Activated T-helper 17 cell treated with anti-CD3 and anti-CD28 coated beads, Interleukin-2, amount 50 U/mL, for 72 hours (primary cell): ENCODE results near the gene ARHGAP5. TPM values are rescaled to one million over a fixed set of nuclear protein-coding genes. Genes with fewer than 3 reads are reported as not detected.

Source experiments
- ATAC-seq: fragments of 150-1000 bp; cut with Tn5 transposase; replicated peaks from 2 replicates; pipeline ENCODE4 v1.10.0; 2021; ENCODE audit warnings: mild to moderate bottlenecking, moderate library complexity
- H3K27ac Mint-ChIP-seq: one replicate; pipeline ENCODE4 v1.8.0; 2022; ENCODE audit warnings: mixed read lengths
- H3K27me3 Mint-ChIP-seq: one replicate; pipeline ENCODE4 v1.8.0; 2022; ENCODE audit warnings: mixed read lengths
- H3K36me3 Mint-ChIP-seq: one replicate; pipeline ENCODE4 v1.8.0; 2022; ENCODE audit warnings: low read depth, mild to moderate bottlenecking, mixed read lengths
- H3K4me1 Mint-ChIP-seq: one replicate; pipeline ENCODE4 v1.8.0; 2022; ENCODE audit warnings: mixed read lengths
- H3K4me3 Mint-ChIP-seq: one replicate; pipeline ENCODE4 v1.8.0; 2022; ENCODE audit warnings: mild to moderate bottlenecking, mixed read lengths
- H3K9me3 Mint-ChIP-seq: one replicate; pipeline ENCODE4 v1.8.0; 2022; ENCODE audit warnings: mixed read lengths
- total RNA-seq, 2 donors: library from RNA; stranded (reverse); gene quantifications; one replicate each; pipeline ENCODE4 v1.2.3, GENCODE V29; 2022

The ARHGAP5 gene
- total RNA-seq, 2 donors from 2014 or later = 27.5 to 55.7 TPM

DNA sequence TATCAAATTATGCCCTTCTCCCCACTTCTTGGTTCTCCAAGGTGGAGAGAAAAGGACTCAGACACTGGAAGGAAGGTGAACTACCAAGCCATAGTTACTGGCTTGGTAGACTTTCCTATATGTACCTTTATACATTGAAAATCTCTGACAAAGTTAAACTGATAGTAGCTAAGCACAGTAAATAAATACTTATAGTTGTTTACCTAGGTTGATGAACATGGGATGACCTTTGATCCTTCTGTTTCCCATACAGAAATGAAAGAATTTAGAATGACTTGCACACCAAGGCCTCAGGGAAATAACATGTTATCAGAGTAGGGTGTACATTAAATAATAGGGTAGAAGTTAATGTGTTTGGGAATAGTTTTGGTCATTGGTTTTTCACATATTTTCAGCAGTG lies 6.7 kb downstream of the ARHGAP5 start:
- Mint-ChIP-seq H3K36me3 (peaks cover 4% of the 10 kb centered on the region), H3K27me3 (no peaks in the 10 kb centered on the region)

DNA sequence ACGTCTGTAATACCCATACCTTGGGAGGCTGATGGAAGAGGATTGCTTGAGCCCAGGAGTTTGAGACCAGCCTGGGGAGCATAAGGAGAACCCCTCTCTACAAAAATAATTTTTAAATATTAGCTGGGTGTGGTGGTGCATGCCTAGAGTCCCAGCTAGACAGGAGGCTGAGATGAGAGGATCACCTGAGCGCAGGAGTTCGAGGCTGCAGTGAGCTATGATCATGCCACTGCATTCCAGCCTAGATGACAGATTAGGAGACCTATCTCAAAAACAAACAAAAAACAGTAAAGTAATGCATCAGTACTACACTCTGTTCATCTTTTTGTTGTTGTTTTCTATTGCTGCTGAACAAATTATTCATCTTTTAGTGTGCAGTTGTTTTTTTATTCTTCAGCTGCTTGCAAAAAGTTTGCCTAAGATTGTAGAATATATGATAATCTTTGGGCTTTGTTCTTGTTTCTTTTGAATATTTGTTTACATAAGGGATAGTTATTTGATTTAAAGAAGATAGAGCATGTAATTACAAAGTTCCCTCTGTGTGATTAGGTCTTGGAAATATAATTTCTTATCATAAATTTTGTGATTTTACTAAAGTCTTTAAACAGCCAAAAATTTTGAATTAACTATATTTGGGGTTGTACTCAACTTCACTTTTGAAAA lies 8.2 kb downstream of the ARHGAP5 start:
- no peak for ATAC-seq
- Mint-ChIP-seq H3K27me3 (no peaks in the 10 kb centered on the region), H3K36me3 (peaks cover 7% of the 10 kb centered on the region), H3K4me3 (no peak overlapping the region), H3K4me1 (peaks cover 38% of the 10 kb centered on the region), H3K9me3 (no peaks in the 10 kb centered on the region), H3K27ac (no peak overlapping the region)

More for the DNA sequence above, 6.7 kb downstream of the ARHGAP5 start:
- Mint-ChIP-seq H3K4me3 (no peak overlapping the region), H3K4me1 (peaks cover 46% of the 10 kb centered on the region), H3K27ac (no peak overlapping the region), H3K9me3 (no peaks in the 10 kb centered on the region)
- ATAC-seq = no peak

DNA sequence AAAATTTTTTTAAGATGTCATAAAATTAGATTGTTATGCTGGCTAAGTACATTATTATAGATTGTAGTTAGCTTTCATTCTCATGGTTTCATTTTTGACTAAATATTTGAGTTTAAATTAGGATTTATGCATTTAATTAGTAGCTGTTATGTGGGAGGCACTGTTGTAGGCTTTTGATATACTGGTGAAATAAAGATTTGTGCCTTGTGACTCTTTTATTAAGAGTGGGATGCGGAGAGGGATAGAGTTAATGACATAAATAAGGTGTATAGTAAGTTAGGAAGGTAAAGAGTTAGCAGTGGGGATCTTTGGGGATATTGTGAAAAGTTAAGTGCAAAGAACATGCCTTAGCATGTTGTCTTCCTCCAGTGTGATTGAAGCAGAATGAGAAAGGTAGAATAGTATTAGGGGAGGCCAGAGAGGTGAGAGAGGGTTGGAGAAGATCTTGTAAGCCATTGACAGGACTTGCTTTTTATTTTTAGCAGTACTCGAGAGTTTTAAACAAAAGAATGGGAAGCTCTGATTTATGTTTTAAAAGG lies 8.8 kb downstream of the ARHGAP5 start:
- Mint-ChIP-seq H3K36me3 (peaks cover 13% of the 10 kb centered on the region), H3K4me1 (peaks cover 32% of the 10 kb centered on the region), H3K9me3 (no peaks in the 10 kb centered on the region), H3K4me3 (no peak overlapping the region), H3K27ac (no peak overlapping the region), H3K27me3 (no peaks in the 10 kb centered on the region)
- ATAC-seq = no peak

DNA sequence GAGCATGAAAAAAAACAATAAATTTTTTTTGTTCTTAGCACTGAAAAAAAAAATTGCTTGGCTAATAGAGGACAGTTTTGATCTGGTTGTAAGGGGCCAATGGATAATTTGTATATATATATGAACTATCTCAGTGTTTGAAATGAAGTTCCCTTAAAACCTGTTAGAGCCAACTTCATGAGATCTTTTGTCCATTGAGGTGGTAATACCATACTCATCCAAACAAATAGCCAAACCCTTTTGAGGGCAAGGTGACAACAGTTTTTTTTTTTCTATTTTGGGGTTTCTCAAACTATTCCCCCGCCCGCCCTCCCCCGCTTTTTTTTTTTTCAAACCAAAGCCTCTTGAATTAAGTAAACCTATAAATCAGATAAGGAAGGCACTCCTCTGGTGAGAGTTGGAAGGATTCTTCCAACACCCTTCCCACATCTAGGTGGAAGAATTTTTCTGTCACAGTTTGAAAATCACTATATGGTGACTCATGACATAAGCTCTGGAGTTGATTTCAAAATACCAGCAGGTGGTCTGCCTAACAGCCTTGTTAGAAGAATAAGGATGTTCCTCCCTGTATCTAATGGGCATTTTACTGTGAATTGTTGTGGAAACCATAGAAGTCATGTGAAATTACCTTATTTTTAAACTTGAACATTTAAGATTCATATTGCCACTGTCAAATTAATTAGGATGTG lies 10.2 kb downstream of the ARHGAP5 start:
- ATAC-seq = no peak
- Mint-ChIP-seq H3K4me3 (no peak overlapping the region), H3K27me3 (no peaks in the 10 kb centered on the region), H3K27ac (no peak overlapping the region), H3K4me1 (peaks cover 28% of the 10 kb centered on the region), H3K36me3 (peaks cover 27% of the 10 kb centered on the region), H3K9me3 (no peaks in the 10 kb centered on the region)

DNA sequence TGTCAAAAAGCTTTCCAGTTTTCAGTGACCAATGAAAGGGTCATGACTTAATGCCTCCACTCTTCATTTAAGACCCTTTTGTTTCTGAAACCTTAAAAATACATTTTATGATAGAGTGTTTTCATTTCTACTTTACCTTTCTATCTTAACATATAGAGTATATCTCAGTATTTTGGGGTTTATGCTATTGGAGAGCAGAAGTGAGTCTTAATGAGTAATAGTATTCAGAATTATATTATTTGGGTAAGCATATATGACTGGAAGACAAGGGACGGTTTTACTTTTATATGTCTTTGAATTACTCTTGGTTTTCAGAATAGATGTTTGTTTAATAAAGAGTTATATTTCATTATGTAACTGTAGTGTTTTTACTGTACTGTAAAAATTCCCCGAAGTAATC lies 10.8 kb downstream of the ARHGAP5 start:
- Mint-ChIP-seq H3K36me3 (peaks cover 33% of the 10 kb centered on the region), H3K9me3 (no peaks in the 10 kb centered on the region), H3K27ac (no peak overlapping the region), H3K4me3 (no peak overlapping the region), H3K27me3 (no peaks in the 10 kb centered on the region), H3K4me1 (peaks cover 25% of the 10 kb centered on the region)
- ATAC-seq = peak; percentile 39

DNA sequence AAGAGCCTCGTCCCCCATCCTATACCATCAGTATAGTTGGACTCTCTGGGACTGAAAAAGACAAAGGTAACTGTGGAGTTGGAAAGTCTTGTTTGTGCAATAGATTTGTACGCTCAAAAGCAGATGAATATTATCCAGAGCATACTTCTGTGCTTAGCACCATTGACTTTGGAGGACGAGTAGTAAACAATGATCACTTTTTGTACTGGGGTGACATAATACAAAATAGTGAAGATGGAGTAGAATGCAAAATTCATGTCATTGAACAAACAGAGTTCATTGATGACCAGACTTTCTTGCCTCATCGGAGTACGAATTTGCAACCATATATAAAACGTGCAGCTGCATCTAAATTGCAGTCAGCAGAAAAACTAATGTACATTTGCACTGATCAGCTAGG lies 13.6 kb downstream of the ARHGAP5 start:
- H3K36me3 Mint-ChIP-seq = peaks cover 51% of the 10 kb centered on the region
- peaks cover 17% of the 10 kb centered on the region for H3K4me1 Mint-ChIP-seq
- no peaks in the 10 kb centered on the region for H3K27me3 Mint-ChIP-seq
- no peaks in the 10 kb centered on the region for H3K9me3 Mint-ChIP-seq
- no peak overlapping the region for H3K27ac Mint-ChIP-seq
- no peak overlapping the region for H3K4me3 Mint-ChIP-seq
- no peak for ATAC-seq

DNA sequence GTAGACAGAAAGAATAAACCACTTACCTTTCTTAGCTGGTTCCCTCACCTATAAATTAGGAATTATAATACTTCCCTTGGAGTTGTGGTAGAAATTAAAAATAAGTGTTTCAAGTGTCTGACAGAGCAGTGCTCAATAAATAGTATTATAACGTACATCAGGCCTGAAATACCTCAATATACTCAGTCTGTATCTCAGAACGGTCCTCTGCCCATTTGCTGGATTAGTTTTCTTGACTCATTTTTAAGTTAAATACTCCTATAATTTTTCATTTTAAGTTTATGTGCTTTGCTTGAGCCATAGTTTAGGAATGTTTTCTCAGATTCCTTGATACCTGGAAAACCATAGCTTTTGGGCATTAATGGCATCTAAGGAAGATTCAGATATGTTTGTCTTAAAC lies 22.4 kb downstream of the ARHGAP5 start:
- ATAC-seq = no peak
- Mint-ChIP-seq H3K9me3 (no peaks in the 10 kb centered on the region), H3K4me3 (no peak overlapping the region), H3K36me3 (peaks cover 16% of the 10 kb centered on the region), H3K27me3 (no peaks in the 10 kb centered on the region), H3K4me1 (peaks cover 34% of the 10 kb centered on the region), H3K27ac (no peak overlapping the region)

DNA sequence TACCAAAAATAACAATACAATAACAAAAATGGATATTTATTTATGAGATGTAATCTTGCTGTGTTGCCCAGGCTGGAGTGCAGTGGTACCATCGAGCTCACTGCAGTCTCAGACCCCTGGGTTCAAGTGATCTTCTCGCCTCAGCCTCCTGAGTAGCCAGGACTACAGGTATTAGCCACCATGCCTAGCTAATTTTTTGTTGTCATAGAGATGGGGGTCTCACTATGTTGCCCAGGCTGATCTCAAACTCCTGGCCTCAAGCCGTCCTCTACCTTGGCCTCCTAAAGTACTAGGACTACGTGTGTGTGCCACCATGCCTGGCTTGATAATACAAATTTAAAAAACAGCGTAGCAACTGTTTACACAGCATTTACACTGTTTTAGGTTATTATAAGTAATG lies 23.1 kb downstream of the ARHGAP5 start:
- Mint-ChIP-seq H3K9me3 (no peaks in the 10 kb centered on the region), H3K27ac (no peak overlapping the region), H3K36me3 (peaks cover 13% of the 10 kb centered on the region), H3K4me3 (no peak overlapping the region), H3K4me1 (peaks cover 34% of the 10 kb centered on the region), H3K27me3 (no peaks in the 10 kb centered on the region)
- no peak for ATAC-seq

DNA sequence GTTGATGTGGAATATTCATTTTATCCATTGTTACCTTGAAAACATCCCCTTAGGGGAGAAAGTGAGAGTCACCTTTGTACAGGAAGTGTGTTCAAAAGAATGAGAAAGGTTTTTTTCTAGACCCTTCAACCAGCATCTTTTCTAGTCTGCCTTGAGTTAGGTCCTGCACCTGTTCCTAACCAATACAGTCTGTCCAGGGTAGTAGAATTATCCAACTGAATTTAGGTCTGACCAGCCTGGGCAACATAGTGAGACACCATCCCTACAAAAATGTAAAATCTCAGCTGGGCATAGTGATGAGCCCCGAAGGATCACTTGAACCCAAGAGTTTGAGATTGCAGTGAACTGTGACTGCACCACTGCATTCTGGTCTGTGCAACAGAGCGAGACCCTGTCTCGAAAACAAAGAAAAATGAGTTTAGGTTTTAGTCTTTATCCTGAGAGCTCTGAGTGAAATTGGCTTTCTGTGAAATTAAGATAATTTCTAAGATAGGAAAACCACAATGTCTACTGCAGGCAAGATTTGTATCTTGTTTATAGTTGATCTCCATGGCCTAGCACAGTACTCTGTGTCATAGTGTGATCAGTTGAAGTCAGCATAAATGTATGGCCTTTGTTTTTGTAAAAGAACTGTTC lies 25.2 kb downstream of the ARHGAP5 start:
- Mint-ChIP-seq H3K36me3 (peaks cover 13% of the 10 kb centered on the region), H3K4me3 (peak overlapping the region; percentile 59), H3K9me3 (no peaks in the 10 kb centered on the region), H3K27ac (peak overlapping the region; percentile 84), H3K27me3 (no peaks in the 10 kb centered on the region), H3K4me1 (peaks cover 39% of the 10 kb centered on the region)
- ATAC-seq = peak; percentile 96

DNA sequence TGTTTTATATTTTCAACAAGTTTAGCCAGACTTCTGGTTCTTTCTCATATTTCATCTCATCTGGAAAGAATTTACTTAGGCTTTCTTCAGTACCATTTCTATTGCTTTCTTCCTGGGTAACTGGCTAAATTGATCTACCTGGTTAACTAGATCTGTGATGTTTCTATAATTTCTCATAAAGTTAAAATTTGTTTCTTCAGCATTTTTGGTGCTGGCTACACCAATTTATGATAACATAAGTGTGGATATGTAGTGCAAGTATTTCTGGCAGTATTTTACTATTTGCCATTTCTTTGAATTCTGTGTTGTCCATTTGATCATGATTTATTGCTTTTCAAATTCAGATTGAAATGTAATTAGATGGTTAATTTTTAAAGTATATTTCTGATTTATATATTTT lies 25.9 kb downstream of the ARHGAP5 start:
- Mint-ChIP-seq H3K9me3 (no peaks in the 10 kb centered on the region), H3K27me3 (no peaks in the 10 kb centered on the region), H3K4me3 (peak overlapping the region; percentile 59), H3K36me3 (peaks cover 9% of the 10 kb centered on the region), H3K4me1 (peaks cover 36% of the 10 kb centered on the region), H3K27ac (peak overlapping the region; percentile 84)
- no peak for ATAC-seq

DNA sequence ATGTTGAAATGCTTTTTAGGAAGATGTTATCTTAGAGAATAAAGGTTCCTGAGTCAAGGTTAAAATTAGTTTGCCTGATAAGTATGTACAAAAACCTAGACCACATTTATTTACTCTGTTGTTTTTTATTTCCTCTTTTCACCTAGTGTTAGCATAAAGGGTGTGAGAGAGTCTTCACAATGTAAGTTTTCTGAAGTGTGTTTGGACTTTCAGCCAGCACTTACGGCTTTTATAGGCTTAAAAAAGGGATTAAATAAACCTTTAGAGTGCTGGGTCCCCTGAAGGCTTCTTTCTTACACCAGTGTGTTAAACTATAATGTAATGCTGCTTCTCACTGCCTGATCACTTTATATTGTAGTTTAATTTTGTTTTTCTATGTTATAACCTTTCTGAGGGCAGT lies 27.2 kb downstream of the ARHGAP5 start:
- H3K9me3 Mint-ChIP-seq = no peaks in the 10 kb centered on the region
- peaks cover 27% of the 10 kb centered on the region for H3K4me1 Mint-ChIP-seq
- H3K27me3 Mint-ChIP-seq = no peaks in the 10 kb centered on the region
- H3K4me3 Mint-ChIP-seq = no peak overlapping the region
- H3K36me3 Mint-ChIP-seq = peaks cover 5% of the 10 kb centered on the region
- peak overlapping the region; percentile 29 for H3K27ac Mint-ChIP-seq
- ATAC-seq = no peak

DNA sequence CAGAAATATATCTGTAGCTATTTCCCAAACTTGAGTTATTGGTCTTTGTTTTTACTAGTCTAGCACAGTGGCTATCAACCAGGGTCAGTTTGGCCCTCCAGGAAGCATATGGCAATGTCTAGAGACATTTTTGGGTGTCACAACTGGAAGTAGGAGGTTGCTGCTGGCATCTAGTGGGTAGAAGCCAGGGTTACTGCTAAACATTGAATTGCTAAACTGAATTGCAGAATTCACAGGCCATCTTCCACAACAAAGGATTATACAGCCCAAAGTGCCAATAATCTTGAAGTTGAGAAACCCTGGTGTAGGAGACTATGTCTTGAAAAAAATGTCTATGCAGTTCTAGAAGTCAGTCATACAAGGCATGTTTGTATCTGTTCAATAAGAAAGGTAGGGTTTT lies 27.7 kb downstream of the ARHGAP5 start:
- Mint-ChIP-seq H3K27me3 (no peaks in the 10 kb centered on the region), H3K27ac (peak overlapping the region; percentile 29), H3K36me3 (peaks cover 6% of the 10 kb centered on the region), H3K4me1 (peaks cover 29% of the 10 kb centered on the region), H3K4me3 (no peak overlapping the region), H3K9me3 (no peaks in the 10 kb centered on the region)
- ATAC-seq = no peak

DNA sequence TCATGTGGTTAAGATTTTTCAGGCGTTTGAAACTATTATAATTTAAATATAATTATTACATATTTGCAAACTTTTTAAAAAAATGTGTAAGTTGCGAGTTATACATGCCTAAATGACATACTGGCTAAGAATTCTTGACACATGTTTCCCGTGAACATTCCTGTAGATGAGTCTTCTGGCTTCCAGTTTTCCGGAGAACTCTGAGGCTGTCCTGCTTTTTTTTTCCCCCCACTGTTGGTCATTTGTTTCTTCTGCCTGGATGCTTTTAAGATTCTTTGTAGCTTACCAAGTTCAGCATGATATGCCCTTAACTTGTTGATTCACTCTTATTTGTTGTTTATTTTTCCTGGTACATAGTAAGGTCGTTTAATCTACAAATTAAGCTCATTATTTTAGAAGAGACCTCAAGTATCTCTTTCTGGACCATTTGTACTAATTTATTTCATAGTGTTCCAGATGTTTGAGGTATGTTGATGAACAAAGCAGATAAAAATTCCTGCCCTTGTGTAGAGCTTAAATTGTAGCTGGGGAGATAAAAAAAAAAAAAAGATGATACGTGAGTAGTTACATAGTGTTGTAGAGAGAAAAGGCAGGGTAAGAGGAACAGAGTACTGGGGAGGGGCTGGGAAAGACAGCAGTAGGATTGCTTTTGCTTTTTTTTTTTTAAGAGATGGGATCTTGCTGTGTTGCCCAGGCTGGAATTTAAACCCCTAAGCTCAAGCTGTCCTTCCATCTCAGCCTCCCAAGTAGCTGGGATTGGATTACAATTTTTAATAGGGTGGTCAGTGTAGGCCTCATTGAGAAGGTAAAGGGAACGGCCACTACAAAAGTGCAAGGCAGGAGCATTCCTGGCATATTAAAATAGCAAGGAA lies 32.8 kb downstream of the ARHGAP5 start:
- no peak overlapping the region for H3K4me3 Mint-ChIP-seq
- peak overlapping the region; percentile 51 for H3K27ac Mint-ChIP-seq
- no peak for ATAC-seq
- peaks cover 23% of the 10 kb centered on the region for H3K4me1 Mint-ChIP-seq
- H3K27me3 Mint-ChIP-seq = no peaks in the 10 kb centered on the region
- no peaks in the 10 kb centered on the region for H3K9me3 Mint-ChIP-seq
- H3K36me3 Mint-ChIP-seq = peaks cover 18% of the 10 kb centered on the region

DNA sequence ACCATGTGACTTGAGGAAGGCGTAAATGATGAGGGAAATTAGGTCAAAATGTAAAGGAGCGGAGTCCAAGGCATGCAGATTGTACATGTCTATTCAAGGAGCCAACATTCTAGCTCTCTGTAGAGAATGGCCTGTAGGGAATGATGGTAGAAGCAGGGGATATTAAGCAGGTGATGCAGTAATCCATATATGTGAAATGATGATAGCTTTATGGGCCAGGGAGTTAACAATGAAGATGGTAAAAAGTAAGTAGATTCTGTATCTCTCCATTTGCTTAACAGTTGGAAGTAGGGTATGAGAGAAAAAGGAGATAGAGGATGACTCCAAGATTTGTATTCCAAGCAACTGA lies 33.4 kb downstream of the ARHGAP5 start:
- peaks cover 22% of the 10 kb centered on the region for H3K36me3 Mint-ChIP-seq
- H3K4me3 Mint-ChIP-seq = no peak overlapping the region
- no peak for ATAC-seq
- H3K4me1 Mint-ChIP-seq = peaks cover 23% of the 10 kb centered on the region
- no peaks in the 10 kb centered on the region for H3K9me3 Mint-ChIP-seq
- peak overlapping the region; percentile 51 for H3K27ac Mint-ChIP-seq
- H3K27me3 Mint-ChIP-seq = no peaks in the 10 kb centered on the region
